Activated naive CD8-positive, alpha-beta T cell treated with anti-CD3 and anti-CD28 coated beads, Interleukin-2, amount 10 ng/mL, durations not matched to agents 7 days and 5 days (primary cell): ENCODE results near the gene ZSWIM3. TPM values are rescaled to one million over a fixed set of nuclear protein-coding genes. Genes with fewer than 3 reads are reported as not detected.
"Not testable (repeated sequence)": the region's sequence is repeated elsewhere in the genome, so short reads cannot be mapped to it uniquely, and the experiment has no call there.

ENCODE experiments used
- ATAC-seq: fragments of 150-1000 bp; cut with Tn5 transposase; one replicate; pipeline ENCODE4 v1.10.0; 2021; ENCODE audit warnings: low read depth, moderate library complexity
- POLR2A ChIA-PET: fragments of 350-600 bp; sonication (Branson Sonifier 250); formaldehyde crosslinking; loops from one replicate; lab custom pipeline; 2021; ENCODE audit warnings: antibody characterized with exemption; lab: Charles Lee
- DNase-seq: peaks from one replicate; pipeline ENCODE4 v3.0.0; 2021
- H3K27ac Mint-ChIP-seq: one replicate; pipeline ENCODE4 v1.8.0; 2022; ENCODE audit warnings: mild to moderate bottlenecking, mixed read lengths
- H3K27me3 Mint-ChIP-seq: one replicate; pipeline ENCODE4 v1.8.0; 2022; ENCODE audit warnings: mild to moderate bottlenecking, moderate library complexity, mixed read lengths
- H3K36me3 Mint-ChIP-seq: one replicate; pipeline ENCODE4 v1.8.0; 2021; ENCODE audit warnings: mild to moderate bottlenecking, mixed read lengths
- H3K4me1 Mint-ChIP-seq: one replicate; pipeline ENCODE4 v1.8.0; 2021; ENCODE audit warnings: mixed read lengths
- H3K4me3 Mint-ChIP-seq: one replicate; pipeline ENCODE4 v1.8.0; 2022; ENCODE audit warnings: mild to moderate bottlenecking, moderate library complexity, mixed read lengths
- H3K9me3 Mint-ChIP-seq: one replicate; pipeline ENCODE4 v1.8.0; 2021; ENCODE audit warnings: mixed read lengths
- total RNA-seq, 2 experiments: library from RNA; stranded (reverse); gene quantifications; one replicate each; pipeline ENCODE4 v1.2.3, GENCODE V29; 2021

ZSWIM3 gene
- total RNA-seq, 2 experiments from 2014 or later, result 5.3 to 5.7 TPM

DNA sequence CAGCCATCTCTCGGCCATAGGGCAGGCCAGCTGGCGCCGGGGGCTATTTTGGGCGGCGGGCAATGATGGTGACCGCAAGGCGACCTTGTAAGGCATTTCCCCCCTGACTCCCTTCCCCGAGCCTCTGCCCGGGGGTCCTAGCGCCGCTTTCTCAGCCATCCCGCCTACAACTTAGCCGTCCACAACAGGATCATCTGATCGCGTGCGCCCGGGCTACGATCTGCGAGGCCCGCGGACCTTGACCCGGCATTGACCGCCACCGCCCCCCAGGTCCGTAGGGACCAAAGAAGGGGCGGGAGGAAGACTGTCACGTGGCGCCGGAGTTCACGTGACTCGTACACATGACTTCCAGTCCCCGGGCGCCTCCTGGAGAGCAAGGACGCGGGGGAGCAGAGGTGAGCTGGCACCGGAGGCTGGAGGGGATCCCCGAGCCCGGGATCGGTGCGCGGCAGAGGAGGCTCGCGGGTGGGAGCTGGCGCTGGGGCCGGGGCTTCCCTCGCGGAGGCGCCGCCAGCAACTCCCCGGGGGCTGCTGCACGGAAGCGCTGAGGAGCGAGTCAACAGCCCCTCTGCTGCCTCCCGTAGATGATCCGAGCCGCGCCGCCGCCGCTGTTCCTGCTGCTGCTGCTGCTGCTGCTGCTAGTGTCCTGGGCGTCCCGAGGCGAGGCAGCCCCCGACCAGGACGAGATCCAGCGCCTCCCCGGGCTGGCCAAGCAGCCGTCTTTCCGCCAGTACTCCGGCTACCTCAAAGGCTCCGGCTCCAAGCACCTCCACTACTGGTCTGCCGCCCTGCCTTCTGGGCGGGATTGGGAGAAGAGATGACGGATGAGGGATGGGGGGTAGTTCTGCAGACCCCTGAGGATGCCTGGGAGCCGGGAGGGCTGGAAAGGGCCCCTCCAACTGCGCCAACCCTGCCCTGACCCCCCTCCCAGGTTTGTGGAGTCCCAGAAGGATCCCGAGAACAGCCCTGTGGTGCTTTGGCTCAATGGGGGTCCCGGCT is 33.9 kb downstream of the ZSWIM3 start, which contains the start of the genes CTSA and NEURL2:
CTSA (plus strand) TSS at position 351 of the 999 bp plus-strand sequence; CDS start at position 585, 234 bp downstream.
NEURL2 (minus strand) TSS at position 224 of the 999 bp plus-strand sequence; CDS start at position 7, 217 bp downstream.
- no peaks in the 10 kb centered on the region for H3K9me3 Mint-ChIP-seq
- ATAC-seq (peak; percentile 73), DNase-seq (peak; percentile 88)
- H3K4me1 Mint-ChIP-seq, result peaks cover 27% of the 10 kb centered on the region
- peaks cover 1% of the 10 kb centered on the region for H3K36me3 Mint-ChIP-seq
- H3K27me3 Mint-ChIP-seq, result no peaks in the 10 kb centered on the region
- peak within 1 kb of the TSS; percentile 92 for H3K4me3 Mint-ChIP-seq
- POLR2A ChIA-PET, result interaction anchor here (0.8 to 5.5 kb wide), 11 partner anchors 10 to 79 kb away, joined by 3 to 43 read pairs (median 5); partner anchors contain the start of genes ACOT8, PCIF1, ZSWIM1 and ZSWIM3
- H3K27ac Mint-ChIP-seq, result peak within 1 kb of the TSS; percentile 86

GRCh38 chr20:45892049-45892825 is 34.8 kb downstream of the ZSWIM3 start:
- H3K4me1 Mint-ChIP-seq, result peaks cover 26% of the 10 kb centered on the region
- H3K4me3 Mint-ChIP-seq, result peak overlapping the region; percentile 92
- DNase-seq (no peak), ATAC-seq (no peak)
- H3K36me3 Mint-ChIP-seq, result peaks cover 1% of the 10 kb centered on the region
- H3K9me3 Mint-ChIP-seq, result no peaks in the 10 kb centered on the region
- no peaks in the 10 kb centered on the region for H3K27me3 Mint-ChIP-seq
- peak overlapping the region; percentile 74 for H3K27ac Mint-ChIP-seq
- POLR2A ChIA-PET, result interaction anchor here (1.1 to 5.5 kb wide), 6 partner anchors 10 to 43 kb away, joined by 4 to 43 read pairs (median 8); partner anchors contain the start of genes PCIF1 and ZSWIM1

- H3K36me3 Mint-ChIP-seq, result peaks cover 1% of the 10 kb centered on the region
- H3K9me3 Mint-ChIP-seq, result no peaks in the 10 kb centered on the region
- POLR2A ChIA-PET, result interaction anchor here (0.6 to 5.5 kb wide), 7 partner anchors 9 to 922 kb away, joined by 3 to 43 read pairs (median 4); partner anchors contain the start of genes PCIF1 and ZSWIM1
- peak overlapping the region; percentile 92 for H3K4me3 Mint-ChIP-seq
- ATAC-seq (no peak), DNase-seq (no peak)
- peaks cover 26% of the 10 kb centered on the region for H3K4me1 Mint-ChIP-seq
- H3K27me3 Mint-ChIP-seq, result no peaks in the 10 kb centered on the region
- H3K27ac Mint-ChIP-seq, result peak overlapping the region; percentile 56
Measured at GRCh38 chr20:45892828-45893500, 35.5 kb downstream of the ZSWIM3 start.

DNA sequence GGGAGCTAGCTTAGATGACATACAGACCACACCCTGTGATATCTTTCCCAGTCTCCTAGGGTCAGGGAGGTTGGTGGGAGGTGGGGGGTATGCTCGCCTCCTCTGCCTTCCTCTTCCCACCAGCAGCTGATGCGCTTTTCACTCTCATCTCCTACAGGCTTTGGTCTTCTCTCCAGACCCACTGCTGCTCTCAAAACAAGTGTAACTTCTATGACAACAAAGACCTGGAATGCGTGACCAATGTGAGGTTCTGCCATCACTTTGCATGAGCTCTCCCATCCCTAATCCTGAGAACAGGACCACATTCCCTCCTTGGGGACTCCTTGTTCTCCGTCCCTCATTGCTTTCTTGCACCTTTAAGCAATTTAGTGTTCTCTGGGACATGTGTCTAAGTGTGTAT is 36.4 kb downstream of the ZSWIM3 start:
- H3K9me3 Mint-ChIP-seq, result no peaks in the 10 kb centered on the region
- H3K4me3 Mint-ChIP-seq, result no peak overlapping the region
- H3K36me3 Mint-ChIP-seq, result peaks cover 1% of the 10 kb centered on the region
- POLR2A ChIA-PET, result interaction anchor here (0.7 to 5.5 kb wide), 2 partner anchors 12 to 41 kb away, joined by 3 to 43 read pairs; partner anchors contain the start of gene PCIF1
- no peak for DNase-seq
- no peaks in the 10 kb centered on the region for H3K27me3 Mint-ChIP-seq
- peaks cover 25% of the 10 kb centered on the region for H3K4me1 Mint-ChIP-seq
- ATAC-seq, result no peak
- peak overlapping the region; percentile 9 for H3K27ac Mint-ChIP-seq

GRCh38 chr20:45894797-45895196 is 37.4 kb downstream of the ZSWIM3 start:
- no peaks in the 10 kb centered on the region for H3K9me3 Mint-ChIP-seq
- H3K36me3 Mint-ChIP-seq, result peaks cover 1% of the 10 kb centered on the region
- no peak overlapping the region for H3K4me3 Mint-ChIP-seq
- no peak overlapping the region for H3K27ac Mint-ChIP-seq
- DNase-seq, result no peak
- POLR2A ChIA-PET, result interaction anchor here (0.8 to 5.5 kb wide), 2 partner anchors 14 to 40 kb away, joined by 3 to 43 read pairs; partner anchors contain the start of gene PCIF1
- H3K4me1 Mint-ChIP-seq, result peaks cover 22% of the 10 kb centered on the region
- no peaks in the 10 kb centered on the region for H3K27me3 Mint-ChIP-seq
- no peak for ATAC-seq

GRCh38 chr20:45896641-45897161 is 39.3 kb downstream of the ZSWIM3 start:
- no peak for ATAC-seq
- Mint-ChIP-seq H3K4me3 (no peak overlapping the region), H3K4me1 (peaks cover 17% of the 10 kb centered on the region), H3K9me3 (no peaks in the 10 kb centered on the region), H3K27ac (no peak overlapping the region), H3K27me3 (no peaks in the 10 kb centered on the region), H3K36me3 (peaks cover 1% of the 10 kb centered on the region)
- DNase-seq, result no peak
- POLR2A ChIA-PET, result interaction anchor here (0.6 to 1.7 kb wide), 2 partner anchors 16 to 19 kb away, joined by 3 to 5 read pairs; partner anchors contain the start of gene ZSWIM1

GRCh38 chr20:45897289-45897688 is 39.9 kb downstream of the ZSWIM3 start:
- no peak for ATAC-seq
- POLR2A ChIA-PET, result interaction anchor here (0.6 to 1.7 kb wide), 2 partner anchors 16 to 18 kb away, joined by 3 to 5 read pairs; partner anchors contain the start of gene ZSWIM1
- Mint-ChIP-seq H3K36me3 (peaks cover 1% of the 10 kb centered on the region), H3K27me3 (no peaks in the 10 kb centered on the region), H3K4me3 (no peak overlapping the region), H3K27ac (no peak overlapping the region), H3K4me1 (peaks cover 13% of the 10 kb centered on the region), H3K9me3 (no peaks in the 10 kb centered on the region)
- no peak for DNase-seq

- Mint-ChIP-seq H3K9me3 (no peaks in the 10 kb centered on the region), H3K4me3 (no peak overlapping the region), H3K4me1 (peaks cover 9% of the 10 kb centered on the region), H3K27ac (no peak overlapping the region), H3K36me3 (peaks cover 1% of the 10 kb centered on the region), H3K27me3 (no peaks in the 10 kb centered on the region)
- POLR2A ChIA-PET, result interaction anchor here (1.7 kb wide), 1 partner anchor 17 kb away, joined by 5 read pairs; the partner anchor contains the start of gene ZSWIM1
- no peak for ATAC-seq
- DNase-seq, result no peak
Measured at GRCh38 chr20:45897692-45898091, 40.3 kb downstream of the ZSWIM3 start.

- H3K27me3 Mint-ChIP-seq, result no peaks in the 10 kb centered on the region
- no peak for DNase-seq
- H3K36me3 Mint-ChIP-seq, result no peaks in the 10 kb centered on the region
- POLR2A ChIA-PET, result no interaction called here
- H3K4me3 Mint-ChIP-seq, result no peak overlapping the region
- no peak overlapping the region for H3K27ac Mint-ChIP-seq
- no peaks in the 10 kb centered on the region for H3K9me3 Mint-ChIP-seq
- no peak for ATAC-seq
- H3K4me1 Mint-ChIP-seq, result peaks cover 4% of the 10 kb centered on the region
Measured at GRCh38 chr20:45898285-45898684, 40.9 kb downstream of the ZSWIM3 start.

DNA sequence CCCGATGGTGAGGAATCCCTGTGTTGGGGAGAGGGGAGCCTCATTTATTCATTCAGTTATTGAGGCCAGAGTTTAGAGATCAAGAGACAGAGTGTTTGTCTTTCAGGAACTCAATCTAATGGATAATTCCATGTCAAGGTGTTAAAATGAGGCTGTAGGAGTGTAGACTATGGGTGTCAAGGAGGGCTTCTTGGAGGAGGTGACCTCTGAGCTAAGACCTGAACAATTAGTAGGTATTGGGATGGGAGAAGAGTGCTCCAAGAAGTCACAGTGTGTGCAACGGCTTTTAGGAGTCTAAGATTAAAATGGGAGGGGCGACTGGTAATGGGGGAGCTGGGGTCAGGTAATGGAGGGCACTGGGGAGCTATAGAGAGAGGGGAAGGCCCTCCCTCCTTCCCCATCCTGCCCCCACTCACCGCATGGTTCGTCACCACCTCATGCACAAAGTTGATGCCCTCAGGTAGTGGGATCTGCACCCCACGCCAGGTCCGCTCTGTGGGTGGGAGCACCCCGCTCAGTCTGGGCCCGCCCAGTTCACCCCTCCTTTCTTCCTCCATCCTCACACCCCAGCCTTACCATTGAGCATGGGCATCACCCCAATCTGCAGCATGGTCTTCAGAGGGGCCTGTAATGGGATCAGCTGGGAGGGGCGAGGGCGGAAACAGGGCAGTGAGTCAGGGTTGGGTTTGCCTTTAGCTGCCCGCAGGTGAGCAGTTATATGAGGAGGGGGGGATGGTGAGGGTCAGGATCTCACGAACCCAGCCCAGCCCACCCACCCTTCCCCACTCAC is 41.8 kb downstream of the ZSWIM3 start:
- ATAC-seq (no peak), DNase-seq (no peak)
- Mint-ChIP-seq H3K36me3 (no peaks in the 10 kb centered on the region), H3K4me3 (no peak overlapping the region), H3K9me3 (no peaks in the 10 kb centered on the region), H3K27ac (no peak overlapping the region), H3K27me3 (no peaks in the 10 kb centered on the region), H3K4me1 (no peaks in the 10 kb centered on the region)
- POLR2A ChIA-PET, result interaction anchor here (0.7 kb wide), 1 partner anchor 10 kb away, joined by 4 read pairs; no protein-coding TSS in a partner anchor

DNA sequence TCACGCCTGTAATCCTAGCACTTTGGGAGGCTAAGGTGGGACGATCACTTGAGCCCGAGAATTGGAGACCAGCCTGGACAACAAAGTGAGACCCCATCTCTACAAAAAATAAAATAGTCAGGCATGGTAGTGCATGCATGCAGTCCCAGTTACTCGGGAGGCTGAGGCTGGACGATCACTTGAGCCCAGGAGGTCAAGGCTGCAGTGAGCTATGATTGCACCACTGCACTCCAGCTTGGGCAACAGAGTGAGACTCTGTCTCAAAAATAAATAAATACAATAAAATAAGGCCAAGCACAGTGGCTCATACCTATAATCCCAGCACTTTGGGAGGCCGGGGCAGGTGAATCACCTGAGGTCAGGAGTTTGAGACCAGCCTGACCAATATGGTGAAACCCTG is 43.9 kb downstream of the ZSWIM3 start:
- H3K4me1 Mint-ChIP-seq, H3K27ac Mint-ChIP-seq, H3K9me3 Mint-ChIP-seq, H3K27me3 Mint-ChIP-seq, H3K36me3 Mint-ChIP-seq, H3K4me3 Mint-ChIP-seq, ATAC-seq, DNase-seq: not testable (repeated sequence)
- POLR2A ChIA-PET, result interaction anchor here (1.1 to 1.9 kb wide), 2 partner anchors 9 to 12 kb away, joined by 3 to 4 read pairs; no protein-coding TSS in a partner anchor
